Testis (tissue), 2 donors: ENCODE results near the gene MAGEA10.
"Not testable (repeated sequence)": the region's sequence is repeated elsewhere in the genome, so short reads cannot be mapped to it uniquely, and the experiment has no call there.

Experiments
- CTCF ChIP-seq, 3 experiments: fragments of 450-650 bp in 2 of 3; fragments of 200-600 bp in 1 of 3; sonication (generic) in 1 of 3; IDR thresholded peaks; one replicate each; pipeline ENCODE4 v1.5.1; 2016 to 2019; ENCODE audit warnings: antibody characterized with exemption in 3 of 3, mild to moderate bottlenecking in 2 of 3, moderate library complexity in 1 of 3
- POLR2A ChIP-seq: fragments of 450-650 bp; IDR thresholded peaks from one replicate; pipeline ENCODE4 v1.6.1; 2017; ENCODE audit warnings: antibody characterized with exemption, mild to moderate bottlenecking, moderate library complexity

DNA sequence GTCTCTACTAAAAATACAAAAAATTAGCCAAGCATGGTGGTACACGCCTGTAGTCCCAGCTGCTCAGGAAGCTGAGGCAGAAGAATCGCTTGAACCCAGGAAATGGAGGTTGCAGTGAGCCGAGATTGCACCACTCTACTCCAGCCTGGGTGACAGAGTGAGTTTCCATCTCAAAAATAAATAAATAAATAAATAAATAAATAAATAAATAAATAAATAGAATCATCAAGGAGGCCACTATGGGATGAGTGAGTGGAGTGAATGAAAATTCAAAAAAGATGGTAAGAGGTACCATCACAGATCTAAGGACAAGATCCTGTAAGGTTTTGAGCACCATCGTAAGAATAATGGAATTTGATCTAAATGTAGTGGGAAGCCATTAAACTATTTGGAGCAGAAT, 37.5 kb upstream of the MAGEA10 start:
- TF ChIP-seq CTCF (IDR thresholded peaks at IDR 0.05); POLR2A: not testable (repeated sequence)
